Left forelimb (tissue), 1 donor: Measurements from ENCODE around the gene OR8B12.
"Not testable (repeated sequence)": the region's sequence is repeated elsewhere in the genome, so short reads cannot be mapped to it uniquely, and the experiment has no call there.

Experiments
- DNase-seq: peaks from one replicate; pipeline ENCODE4 v3.0.0-alpha.2; 2018; ENCODE audit warnings: low spot score

OR8B12 gene

GRCh38 chr11:124519850-124520549, 23.5 kb downstream of the OR8B12 start:
- DNase-seq: no peak

GRCh38 chr11:124518989-124519451, 24.4 kb downstream of the OR8B12 start:
- no peak for DNase-seq

GRCh38 chr11:124517314-124517713, 26.1 kb downstream of the OR8B12 start:
- DNase-seq: no peak

- DNase-seq: not testable (repeated sequence)
Measured at GRCh38 chr11:124514675-124515074, 28.8 kb downstream of the OR8B12 start.

- DNase-seq: no peak
Measured at GRCh38 chr11:124514131-124514530, 29.3 kb downstream of the OR8B12 start.

- no peak for DNase-seq
Measured at GRCh38 chr11:124511745-124512144, 31.7 kb downstream of the OR8B12 start.

GRCh38 chr11:124510279-124510678, 33.2 kb downstream of the OR8B12 start:
- DNase-seq: no peak

GRCh38 chr11:124499711-124500110, 43.7 kb downstream of the OR8B12 start:
- DNase-seq: no peak

- DNase-seq: no peak
Measured at GRCh38 chr11:124493016-124493655, 50.3 kb downstream of the OR8B12 start.
